K562 (cell line): ENCODE measurements around the gene SLC26A11. TPM values are rescaled to one million over a fixed set of nuclear protein-coding genes. Genes with fewer than 3 reads are reported as not detected.
A peak's percentile ranks its signal among the peaks of the same experiment; 100 is the strongest.

Source experiments
- EGR1 ChIP-seq: fragments of 450-650 bp; conservative IDR thresholded peaks from 2 replicates; pipeline ENCODE4 v1.6.1; 2017; ENCODE audit warnings: mild to moderate bottlenecking
- FOXJ3 ChIP-seq: sonication (generic); formaldehyde crosslinking; IDR thresholded peaks from 2 replicates; pipeline ENCODE4 v1.4.0; 2020; ENCODE audit warnings: mild to moderate bottlenecking, missing genetic modification reagents
- HDGF ChIP-seq: fragments of 450-650 bp; IDR thresholded peaks from 2 replicates; pipeline ENCODE4 v1.6.1; 2016
- NCOA4 ChIP-seq: fragments of 450-650 bp; IDR thresholded peaks from 2 replicates; pipeline ENCODE4 v1.6.1; 2018; ENCODE audit warnings: mild to moderate bottlenecking; ENCODE audit not compliant: partially characterized antibody
- NFIX ChIP-seq: fragments of 250-450 bp; sonication (Bioruptor Pico); IDR thresholded peaks from 2 replicates; pipeline ENCODE4 v1.4.0; 2020; ENCODE audit warnings: low read depth, mild to moderate bottlenecking, moderate library complexity
- POLR2A ChIP-seq: fragments of 450-650 bp; conservative IDR thresholded peaks from 2 replicates; pipeline ENCODE4 v1.6.1; 2016
- POLR2AphosphoS2 ChIP-seq: IDR thresholded peaks from 2 replicates; pipeline ENCODE4 v1.6.1; 2012; ENCODE audit warnings: low read length, improper control_type of control experiment
- SMAD2 ChIP-seq: fragments of 150-350 bp; IDR thresholded peaks from 2 replicates; pipeline ENCODE4 v1.6.1; 2014; ENCODE audit warnings: low read depth, mild to moderate bottlenecking, low read length
- polyA plus RNA-seq, 8 experiments: library from polyadenylated mRNA; depleted of rRNA in 4 of 8; stranded (reverse) in 5 of 8; unstranded in 3 of 8; fragments of >200 nt; fragmentation: Nextera tagmentation in 2 of 8; fragmentation: Illumina TruSeq in 1 of 8; extraction: Ambion mirVana in 2 of 8; extraction: Trizol in 1 of 8; gene quantifications; 2 replicates each; pipeline versions ENCODE4 v1.2.1 to v1.2.3, GENCODE V29; 2011 to 2014; ENCODE audit warnings: inconsistent platforms in 1 of 8, missing spikeins in 1 of 8
- total RNA-seq, 7 experiments: library from RNA; depleted of rRNA in 6 of 7; stranded (reverse); fragments of >200 nt in 6 of 7; fragmentation: Illumina TruSeq in 2 of 7; extraction: Trizol in 2 of 7; gene quantifications; 2 replicates each; pipeline versions ENCODE4 v1.2.1 to v1.2.3, GENCODE V29; 2011 to 2021; ENCODE audit warnings: low replicate concordance in 1 of 7
- TF ChIP-seq, protein P1 (sequence below), 2 experiments: fragments of 150-350 bp in 1 of 2; IDR thresholded peaks; 2 replicates each; pipeline ENCODE4 v1.6.1; 2012 to 2016; ENCODE audit warnings: low read depth in 2 of 2, low read length in 2 of 2, mild to moderate bottlenecking in 1 of 2, moderate library complexity in 1 of 2
- TF ChIP-seq, protein P2 (sequence below), 2 experiments: IDR thresholded peaks; 2 replicates each; pipeline ENCODE4 v1.6.1; 2011; ENCODE audit warnings: borderline replicate concordance in 1 of 2, control low read depth in 1 of 2, low read depth in 1 of 2, low read length in 1 of 2, mild to moderate bottlenecking in 1 of 2, mixed read lengths in 1 of 2, moderate library complexity in 1 of 2; ENCODE audit not compliant: insufficient read depth in 1 of 2, insufficient read length in 1 of 2, poor library complexity in 1 of 2, severe bottlenecking in 1 of 2; ENCODE audit errors: extremely low read depth in 1 of 2
- TF ChIP-seq, protein P3 (sequence below): fragments of 250-450 bp; sonication (Bioruptor Pico); IDR thresholded peaks from 2 replicates; pipeline ENCODE4 v1.8.0; 2021; ENCODE audit warnings: borderline replicate concordance, mild to moderate bottlenecking, moderate library complexity; ENCODE audit not compliant: poor library complexity, severe bottlenecking
- TF ChIP-seq, protein P4 (sequence below): fragments of 250-450 bp; sonication (Bioruptor Pico); IDR thresholded peaks from 2 replicates; pipeline ENCODE4 v1.5.1; 2021; ENCODE audit warnings: mild to moderate bottlenecking
- TF ChIP-seq, protein P5 (sequence below): sonication (generic); formaldehyde crosslinking; IDR thresholded peaks from 2 replicates; pipeline ENCODE4 v1.8.1; 2023; ENCODE audit warnings: mild to moderate bottlenecking, missing genetic modification reagents
- TF ChIP-seq, protein P6 (sequence below): IDR thresholded peaks from 3 replicates; pipeline ENCODE4 v1.6.1; 2011; ENCODE audit warnings: borderline replicate concordance, mild to moderate bottlenecking, moderate library complexity; ENCODE audit not compliant: insufficient read length; ENCODE audit errors: extremely low read depth

Gene SLC26A11
- total and polyA plus RNA-seq, 9 of the 15 experiments (the other 6 are each of a cell fraction or from before 2014, with no cell fraction given), result 0.06 to 3.1 (median 1.2) TPM; not detected in 1

DNA sequence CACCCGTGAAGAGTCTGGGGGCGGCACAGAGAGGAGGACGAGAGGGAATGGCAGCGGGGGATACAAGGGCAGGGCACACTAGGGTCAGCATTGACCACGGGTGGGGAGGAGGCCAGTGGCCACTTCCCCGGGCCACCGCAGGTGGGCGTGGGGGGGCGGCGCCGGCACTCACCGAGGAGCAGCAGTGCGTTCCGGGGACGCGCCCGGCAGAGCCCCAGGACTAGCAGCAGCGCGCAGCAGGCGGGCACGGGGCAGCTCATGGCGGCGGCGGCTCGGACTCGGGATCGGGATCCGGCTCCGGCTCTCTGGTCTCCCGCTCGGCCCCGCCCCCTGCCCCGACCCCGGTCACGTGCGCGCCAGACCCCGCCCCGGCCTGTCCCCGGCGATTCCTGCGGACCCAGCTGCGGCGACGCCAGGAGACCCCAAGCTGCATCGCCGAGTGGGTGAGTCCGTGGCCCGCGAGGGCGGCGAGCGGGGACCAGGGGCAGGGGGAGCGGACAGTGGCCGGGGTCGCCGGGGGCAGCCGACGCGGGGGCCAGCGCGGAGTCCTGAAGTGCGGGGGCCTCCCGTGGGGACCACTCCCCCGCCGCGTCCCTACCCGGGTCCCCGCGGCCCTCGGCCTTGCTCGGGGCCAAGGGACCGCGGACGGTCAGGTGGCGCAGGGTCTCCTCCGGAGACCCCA is at the start of gene SLC26A11, which contains the start of gene SGSH (continued):
- TF ChIP-seq, protein P1, sequence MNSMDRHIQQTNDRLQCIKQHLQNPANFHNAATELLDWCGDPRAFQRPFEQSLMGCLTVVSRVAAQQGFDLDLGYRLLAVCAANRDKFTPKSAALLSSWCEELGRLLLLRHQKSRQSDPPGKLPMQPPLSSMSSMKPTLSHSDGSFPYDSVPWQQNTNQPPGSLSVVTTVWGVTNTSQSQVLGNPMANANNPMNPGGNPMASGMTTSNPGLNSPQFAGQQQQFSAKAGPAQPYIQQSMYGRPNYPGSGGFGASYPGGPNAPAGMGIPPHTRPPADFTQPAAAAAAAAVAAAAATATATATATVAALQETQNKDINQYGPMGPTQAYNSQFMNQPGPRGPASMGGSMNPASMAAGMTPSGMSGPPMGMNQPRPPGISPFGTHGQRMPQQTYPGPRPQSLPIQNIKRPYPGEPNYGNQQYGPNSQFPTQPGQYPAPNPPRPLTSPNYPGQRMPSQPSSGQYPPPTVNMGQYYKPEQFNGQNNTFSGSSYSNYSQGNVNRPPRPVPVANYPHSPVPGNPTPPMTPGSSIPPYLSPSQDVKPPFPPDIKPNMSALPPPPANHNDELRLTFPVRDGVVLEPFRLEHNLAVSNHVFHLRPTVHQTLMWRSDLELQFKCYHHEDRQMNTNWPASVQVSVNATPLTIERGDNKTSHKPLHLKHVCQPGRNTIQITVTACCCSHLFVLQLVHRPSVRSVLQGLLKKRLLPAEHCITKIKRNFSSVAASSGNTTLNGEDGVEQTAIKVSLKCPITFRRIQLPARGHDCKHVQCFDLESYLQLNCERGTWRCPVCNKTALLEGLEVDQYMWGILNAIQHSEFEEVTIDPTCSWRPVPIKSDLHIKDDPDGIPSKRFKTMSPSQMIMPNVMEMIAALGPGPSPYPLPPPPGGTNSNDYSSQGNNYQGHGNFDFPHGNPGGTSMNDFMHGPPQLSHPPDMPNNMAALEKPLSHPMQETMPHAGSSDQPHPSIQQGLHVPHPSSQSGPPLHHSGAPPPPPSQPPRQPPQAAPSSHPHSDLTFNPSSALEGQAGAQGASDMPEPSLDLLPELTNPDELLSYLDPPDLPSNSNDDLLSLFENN (IDR thresholded peaks at IDR 0.05; ENCODE audit: low read depth in 2 of 2, low read length in 2 of 2), result no peak
- TF ChIP-seq, protein P2, sequence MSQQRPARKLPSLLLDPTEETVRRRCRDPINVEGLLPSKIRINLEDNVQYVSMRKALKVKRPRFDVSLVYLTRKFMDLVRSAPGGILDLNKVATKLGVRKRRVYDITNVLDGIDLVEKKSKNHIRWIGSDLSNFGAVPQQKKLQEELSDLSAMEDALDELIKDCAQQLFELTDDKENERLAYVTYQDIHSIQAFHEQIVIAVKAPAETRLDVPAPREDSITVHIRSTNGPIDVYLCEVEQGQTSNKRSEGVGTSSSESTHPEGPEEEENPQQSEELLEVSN (IDR thresholded peaks at IDR 0.05; ENCODE audit: borderline replicate concordance in 1 of 2, extremely low read depth in 1 of 2, insufficient read depth in 1 of 2, insufficient read length in 1 of 2, low read depth in 1 of 2, low read length in 1 of 2, poor library complexity in 1 of 2, severe bottlenecking in 1 of 2), result peak in 1 of 2 experiments; percentile 68
- TF ChIP-seq NFIX (no peak), EGR1 (peak; percentile 65), SMAD2 (no peak), HDGF (no peak), NCOA4 (no peak), FOXJ3 (CRISPR knock-in tag) (no peak), POLR2AphosphoS2 (no peak), POLR2A (peak; percentile 64)
- TF ChIP-seq, protein P3, sequence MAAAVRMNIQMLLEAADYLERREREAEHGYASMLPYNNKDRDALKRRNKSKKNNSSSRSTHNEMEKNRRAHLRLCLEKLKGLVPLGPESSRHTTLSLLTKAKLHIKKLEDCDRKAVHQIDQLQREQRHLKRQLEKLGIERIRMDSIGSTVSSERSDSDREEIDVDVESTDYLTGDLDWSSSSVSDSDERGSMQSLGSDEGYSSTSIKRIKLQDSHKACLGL (CRISPR knock-in tag), result no peak
- TF ChIP-seq, protein P4, sequence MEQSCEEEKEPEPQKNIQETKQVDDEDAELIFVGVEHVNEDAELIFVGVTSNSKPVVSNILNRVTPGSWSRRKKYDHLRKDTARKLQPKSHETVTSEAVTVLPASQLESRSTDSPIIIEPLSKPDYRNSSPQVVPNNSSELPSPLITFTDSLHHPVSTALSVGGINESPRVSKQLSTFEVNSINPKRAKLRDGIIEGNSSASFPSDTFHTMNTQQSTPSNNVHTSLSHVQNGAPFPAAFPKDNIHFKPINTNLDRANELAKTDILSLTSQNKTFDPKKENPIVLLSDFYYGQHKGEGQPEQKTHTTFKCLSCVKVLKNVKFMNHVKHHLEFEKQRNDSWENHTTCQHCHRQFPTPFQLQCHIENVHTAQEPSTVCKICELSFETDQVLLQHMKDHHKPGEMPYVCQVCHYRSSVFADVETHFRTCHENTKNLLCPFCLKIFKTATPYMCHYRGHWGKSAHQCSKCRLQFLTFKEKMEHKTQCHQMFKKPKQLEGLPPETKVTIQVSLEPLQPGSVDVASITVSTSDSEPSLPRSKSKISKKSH, result no peak
- TF ChIP-seq, protein P5, sequence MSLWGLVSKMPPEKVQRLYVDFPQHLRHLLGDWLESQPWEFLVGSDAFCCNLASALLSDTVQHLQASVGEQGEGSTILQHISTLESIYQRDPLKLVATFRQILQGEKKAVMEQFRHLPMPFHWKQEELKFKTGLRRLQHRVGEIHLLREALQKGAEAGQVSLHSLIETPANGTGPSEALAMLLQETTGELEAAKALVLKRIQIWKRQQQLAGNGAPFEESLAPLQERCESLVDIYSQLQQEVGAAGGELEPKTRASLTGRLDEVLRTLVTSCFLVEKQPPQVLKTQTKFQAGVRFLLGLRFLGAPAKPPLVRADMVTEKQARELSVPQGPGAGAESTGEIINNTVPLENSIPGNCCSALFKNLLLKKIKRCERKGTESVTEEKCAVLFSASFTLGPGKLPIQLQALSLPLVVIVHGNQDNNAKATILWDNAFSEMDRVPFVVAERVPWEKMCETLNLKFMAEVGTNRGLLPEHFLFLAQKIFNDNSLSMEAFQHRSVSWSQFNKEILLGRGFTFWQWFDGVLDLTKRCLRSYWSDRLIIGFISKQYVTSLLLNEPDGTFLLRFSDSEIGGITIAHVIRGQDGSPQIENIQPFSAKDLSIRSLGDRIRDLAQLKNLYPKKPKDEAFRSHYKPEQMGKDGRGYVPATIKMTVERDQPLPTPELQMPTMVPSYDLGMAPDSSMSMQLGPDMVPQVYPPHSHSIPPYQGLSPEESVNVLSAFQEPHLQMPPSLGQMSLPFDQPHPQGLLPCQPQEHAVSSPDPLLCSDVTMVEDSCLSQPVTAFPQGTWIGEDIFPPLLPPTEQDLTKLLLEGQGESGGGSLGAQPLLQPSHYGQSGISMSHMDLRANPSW (CRISPR knock-in tag), result no peak
- TF ChIP-seq, protein P6, sequence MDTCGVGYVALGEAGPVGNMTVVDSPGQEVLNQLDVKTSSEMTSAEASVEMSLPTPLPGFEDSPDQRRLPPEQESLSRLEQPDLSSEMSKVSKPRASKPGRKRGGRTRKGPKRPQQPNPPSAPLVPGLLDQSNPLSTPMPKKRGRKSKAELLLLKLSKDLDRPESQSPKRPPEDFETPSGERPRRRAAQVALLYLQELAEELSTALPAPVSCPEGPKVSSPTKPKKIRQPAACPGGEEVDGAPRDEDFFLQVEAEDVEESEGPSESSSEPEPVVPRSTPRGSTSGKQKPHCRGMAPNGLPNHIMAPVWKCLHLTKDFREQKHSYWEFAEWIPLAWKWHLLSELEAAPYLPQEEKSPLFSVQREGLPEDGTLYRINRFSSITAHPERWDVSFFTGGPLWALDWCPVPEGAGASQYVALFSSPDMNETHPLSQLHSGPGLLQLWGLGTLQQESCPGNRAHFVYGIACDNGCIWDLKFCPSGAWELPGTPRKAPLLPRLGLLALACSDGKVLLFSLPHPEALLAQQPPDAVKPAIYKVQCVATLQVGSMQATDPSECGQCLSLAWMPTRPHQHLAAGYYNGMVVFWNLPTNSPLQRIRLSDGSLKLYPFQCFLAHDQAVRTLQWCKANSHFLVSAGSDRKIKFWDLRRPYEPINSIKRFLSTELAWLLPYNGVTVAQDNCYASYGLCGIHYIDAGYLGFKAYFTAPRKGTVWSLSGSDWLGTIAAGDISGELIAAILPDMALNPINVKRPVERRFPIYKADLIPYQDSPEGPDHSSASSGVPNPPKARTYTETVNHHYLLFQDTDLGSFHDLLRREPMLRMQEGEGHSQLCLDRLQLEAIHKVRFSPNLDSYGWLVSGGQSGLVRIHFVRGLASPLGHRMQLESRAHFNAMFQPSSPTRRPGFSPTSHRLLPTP, result no peak
